GM18502 (cell line): Measurements from ENCODE around the gene URGCP.
A peak's percentile ranks its signal among the peaks of the same experiment; 100 is the strongest.

Source experiments
- ATAC-seq: cut with Tn5 transposase; IDR thresholded peaks from one replicate; pipeline ENCODE4 v1.9.1; 2021; ENCODE audit warnings: mild to moderate bottlenecking; ENCODE audit not compliant: unreplicated experiment, poor library complexity

Gene URGCP

DNA sequence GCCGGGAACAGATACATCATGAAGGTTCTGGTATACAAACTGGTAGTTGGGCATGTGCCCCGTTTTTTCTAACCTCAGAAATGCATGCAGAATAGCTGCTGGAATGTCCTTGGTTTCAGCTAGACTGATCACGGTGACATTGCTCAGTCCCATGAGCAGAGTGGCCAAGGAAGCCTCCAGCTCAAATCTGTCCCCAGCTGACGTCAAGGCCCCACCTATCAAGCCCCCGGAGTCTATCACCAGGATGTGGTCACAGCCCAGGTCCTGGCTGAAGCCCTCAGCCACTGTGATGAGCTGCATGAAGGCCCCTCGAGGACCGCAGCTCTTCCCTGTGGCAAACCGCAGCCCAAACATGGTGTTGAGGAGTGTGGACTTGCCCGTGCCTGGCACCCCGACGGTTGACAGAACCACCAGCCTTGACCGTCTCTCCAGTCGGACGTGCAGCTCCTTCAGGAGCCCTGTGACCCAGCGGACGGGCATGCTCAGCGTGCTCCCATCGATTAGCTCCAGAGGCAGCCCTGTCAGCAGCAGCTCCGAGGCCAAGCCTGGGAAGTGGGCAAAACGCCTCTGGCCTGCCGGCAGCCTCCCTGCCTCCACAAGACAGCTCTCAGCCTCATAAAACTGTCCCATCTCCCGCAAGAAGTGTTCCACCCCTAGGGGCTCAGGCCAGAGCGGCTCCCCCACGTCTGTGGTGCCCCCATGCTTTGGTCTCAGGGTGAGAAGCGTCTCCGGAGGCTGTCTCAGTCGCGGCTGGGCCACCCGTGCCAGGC lies 29.2 kb downstream of the URGCP start:
- no peak for ATAC-seq

DNA sequence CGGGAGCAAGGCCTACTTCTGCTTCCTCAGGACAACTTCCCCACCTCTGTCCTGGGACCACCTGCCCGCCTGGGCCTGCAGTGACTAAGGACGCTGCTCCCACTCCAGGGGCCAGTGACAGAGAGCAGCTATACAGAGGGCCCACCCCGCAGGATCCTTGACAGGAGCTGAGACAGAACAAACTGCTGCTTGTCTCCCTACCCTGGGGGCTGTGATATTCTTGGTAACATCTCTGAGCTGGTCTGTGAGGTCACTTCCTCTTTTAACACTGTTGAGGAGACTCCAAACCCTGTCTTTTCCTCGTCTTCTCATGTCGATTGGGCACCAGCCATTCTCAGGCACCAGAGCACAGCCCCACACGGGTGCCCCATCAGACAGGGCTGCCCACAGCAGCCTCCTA lies 30.2 kb downstream of the URGCP start:
- no peak for ATAC-seq

DNA sequence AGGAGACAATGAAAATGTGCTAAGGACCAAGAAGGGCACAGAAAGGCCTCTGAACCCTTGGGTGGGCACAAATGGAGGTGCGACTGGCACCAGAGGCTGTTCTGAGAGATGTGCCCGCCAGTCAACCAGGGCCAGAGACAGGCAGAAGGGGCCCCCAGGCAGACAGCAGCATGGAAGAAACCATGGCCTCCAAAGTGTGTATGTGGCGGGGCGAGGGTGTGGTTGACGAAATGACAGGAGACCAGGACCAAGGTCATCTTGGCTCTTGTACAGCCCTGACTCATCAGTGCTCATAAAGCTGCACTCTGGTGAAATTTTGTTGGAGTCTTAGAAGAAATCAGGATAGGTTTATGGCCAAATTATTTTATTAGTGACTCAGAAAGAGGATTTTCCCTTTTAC lies 33.1 kb downstream of the URGCP start:
- no peak for ATAC-seq

DNA sequence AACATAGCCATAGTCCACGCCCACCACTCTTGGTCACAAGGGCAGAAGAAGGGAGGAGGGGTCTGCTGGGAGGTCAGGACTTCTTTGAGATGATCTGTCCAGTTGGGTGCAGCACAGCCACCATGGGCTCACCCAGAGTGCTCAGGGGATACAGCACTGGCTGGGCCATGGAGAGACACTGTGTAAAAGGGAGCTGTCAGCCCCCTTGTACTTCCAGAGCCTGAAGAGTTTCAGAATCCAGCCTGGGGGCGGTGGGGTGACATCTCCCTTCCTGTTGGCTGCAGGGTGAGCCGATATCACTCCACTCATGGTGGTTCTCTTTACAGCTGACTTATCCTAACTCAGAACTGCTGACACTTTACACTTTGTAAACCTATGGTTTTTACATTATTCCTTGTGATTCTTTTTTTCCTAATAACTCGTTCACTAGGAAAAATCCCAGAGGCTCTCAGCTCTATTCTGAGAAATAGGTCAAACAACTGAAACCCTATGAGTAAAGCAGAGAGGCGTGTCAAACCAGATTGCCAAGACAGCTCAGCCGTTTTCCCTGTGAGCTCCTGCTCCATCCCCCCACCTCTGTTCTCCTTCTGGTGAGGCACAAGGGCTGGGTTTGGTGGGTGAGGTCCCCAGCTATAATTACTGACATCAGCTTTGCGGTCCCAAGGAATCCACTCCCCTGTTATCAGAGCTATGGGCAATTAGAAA lies 33.8 kb downstream of the URGCP start:
- no peak for ATAC-seq

DNA sequence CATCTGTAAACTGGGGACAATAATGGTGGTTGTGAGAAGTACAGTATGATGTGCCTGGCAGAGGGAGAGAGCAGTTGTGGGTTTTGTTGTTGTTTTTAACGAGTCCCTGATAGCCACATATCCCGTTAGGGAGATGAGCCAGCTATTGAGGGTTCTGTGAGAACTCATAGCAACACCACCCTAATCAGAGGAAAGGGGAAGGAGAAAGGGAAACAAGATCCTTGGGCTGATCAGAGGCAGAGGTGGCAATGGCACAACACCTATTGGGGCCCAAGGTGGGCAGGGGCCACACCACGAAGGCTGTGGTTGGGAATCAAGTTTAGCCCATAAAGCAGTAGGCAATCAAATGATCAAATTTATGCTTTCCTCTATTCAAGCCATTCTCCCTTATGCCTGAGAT lies 35.3 kb downstream of the URGCP start:
- no peak for ATAC-seq

DNA sequence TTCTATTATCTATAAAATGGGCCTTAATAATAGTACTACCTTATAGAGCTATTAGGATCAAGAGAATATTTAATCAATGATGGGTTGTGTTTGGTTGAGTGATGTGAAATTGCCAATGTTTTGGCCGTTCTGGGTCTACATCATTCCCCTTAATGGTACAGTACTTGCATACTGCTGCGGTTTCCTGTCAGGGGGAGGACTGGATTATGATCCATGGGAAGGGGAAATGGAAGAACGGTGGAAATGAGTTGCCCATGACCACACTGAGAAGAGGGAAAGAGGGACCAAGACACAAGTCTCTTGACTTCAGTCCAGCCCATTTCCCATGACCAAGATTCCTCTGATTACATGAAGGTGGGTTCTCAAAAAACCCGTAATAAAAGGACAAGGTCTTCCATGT lies 36.1 kb downstream of the URGCP start:
- no peak for ATAC-seq

DNA sequence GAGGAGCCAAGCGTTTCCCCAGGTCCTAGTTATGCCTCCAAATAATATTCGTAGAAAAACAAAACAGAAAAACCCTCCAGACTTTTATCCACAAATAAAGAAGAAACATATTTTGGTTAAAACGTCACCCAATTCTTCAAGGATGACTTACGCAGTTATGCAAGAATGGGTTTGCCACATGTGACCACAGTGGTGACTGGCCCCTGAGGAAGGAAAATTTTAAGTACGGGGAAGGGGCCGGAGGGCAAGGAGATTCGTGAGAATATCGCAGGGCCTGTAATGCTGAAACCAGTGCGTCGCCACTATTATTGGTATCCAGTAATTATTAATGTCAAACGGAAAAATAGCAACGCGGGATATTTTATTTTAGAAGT lies 36.5 kb downstream of the URGCP start:
- peak; percentile 10 for ATAC-seq

DNA sequence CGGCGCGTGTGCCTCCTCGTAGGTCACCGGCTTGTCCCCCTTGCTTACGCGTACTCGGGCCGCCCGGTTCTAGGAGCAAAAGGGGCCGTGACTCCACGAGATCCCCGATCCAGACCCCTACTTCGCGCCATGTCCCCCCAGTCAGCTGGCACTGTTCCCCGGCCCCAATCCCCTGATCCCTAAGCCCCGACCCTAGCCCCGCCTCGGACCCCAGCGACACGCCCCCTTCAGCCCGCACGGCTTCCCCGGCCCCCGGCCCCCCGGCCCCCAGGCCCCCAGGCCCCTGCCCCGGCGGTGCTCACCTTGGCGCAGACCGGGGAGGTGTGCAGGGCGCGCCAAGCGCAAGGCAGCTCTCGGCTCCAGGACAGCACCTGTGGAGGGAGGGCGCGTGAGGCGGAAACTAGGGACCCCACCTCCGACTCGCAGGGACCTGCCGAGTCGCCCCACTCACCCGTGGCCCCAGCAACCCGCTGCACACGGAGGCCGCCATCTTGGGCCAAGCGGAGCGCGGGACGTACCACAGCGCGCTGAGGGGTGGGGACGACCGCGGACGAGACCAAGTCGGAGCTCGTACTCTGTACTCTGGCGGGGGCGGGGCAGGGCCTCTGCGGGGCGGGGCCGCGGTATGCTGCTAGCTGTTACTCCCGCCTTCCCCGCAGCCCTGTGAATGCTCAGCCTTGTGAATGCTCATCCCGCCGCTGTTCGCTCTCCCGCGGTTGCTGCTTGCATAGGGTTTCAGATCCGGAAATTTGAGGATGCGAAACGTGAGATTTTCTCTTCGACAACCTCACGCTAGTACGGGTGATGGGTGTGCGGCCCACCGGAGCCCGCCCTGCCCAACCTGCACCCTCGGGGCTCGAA lies 37.2 kb downstream of the URGCP start, which contains the start of gene MRPS24:
Gene MRPS24, minus strand, starts transcription at position 512 of the 861 bp plus-strand sequence. Its CDS starts 22 bp downstream, at position 490.
- peak; percentile 95 for ATAC-seq

DNA sequence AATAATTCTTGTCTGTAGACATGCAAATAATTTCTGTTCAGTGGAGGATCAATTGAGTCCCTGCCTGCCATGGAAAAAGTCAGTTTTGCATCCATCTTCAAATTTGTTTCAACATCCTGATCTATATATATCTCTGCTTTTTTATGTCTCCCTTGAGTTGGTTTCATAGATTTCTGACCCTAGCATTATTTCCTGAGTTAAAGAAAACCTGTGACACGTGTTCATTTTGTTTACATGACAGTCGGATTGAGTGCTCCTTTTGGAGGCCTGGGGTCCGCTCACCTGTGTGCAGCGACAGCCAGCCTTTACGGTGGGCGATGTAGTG lies 37.8 kb downstream of the URGCP start:
- peak; percentile 5 for ATAC-seq

DNA sequence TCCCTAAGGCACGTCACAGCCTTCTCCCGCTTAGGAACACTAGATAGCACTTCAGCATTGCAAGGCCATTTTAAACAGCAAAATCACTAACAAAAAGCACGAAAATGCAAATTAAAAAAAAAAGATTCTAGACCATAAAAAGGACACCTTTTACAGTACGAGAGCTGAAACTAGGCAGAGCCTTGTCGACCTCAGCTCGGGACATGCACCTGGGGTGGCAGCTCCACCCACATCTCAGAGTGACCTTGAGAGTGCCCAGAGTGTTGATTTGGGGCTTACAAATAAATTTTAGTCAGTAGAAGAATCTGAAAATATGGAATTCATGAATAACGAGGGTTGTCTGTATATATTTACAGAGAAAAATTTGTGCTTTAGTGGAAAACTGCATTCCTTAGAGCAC lies 38.2 kb downstream of the URGCP start:
- ATAC-seq: no peak

DNA sequence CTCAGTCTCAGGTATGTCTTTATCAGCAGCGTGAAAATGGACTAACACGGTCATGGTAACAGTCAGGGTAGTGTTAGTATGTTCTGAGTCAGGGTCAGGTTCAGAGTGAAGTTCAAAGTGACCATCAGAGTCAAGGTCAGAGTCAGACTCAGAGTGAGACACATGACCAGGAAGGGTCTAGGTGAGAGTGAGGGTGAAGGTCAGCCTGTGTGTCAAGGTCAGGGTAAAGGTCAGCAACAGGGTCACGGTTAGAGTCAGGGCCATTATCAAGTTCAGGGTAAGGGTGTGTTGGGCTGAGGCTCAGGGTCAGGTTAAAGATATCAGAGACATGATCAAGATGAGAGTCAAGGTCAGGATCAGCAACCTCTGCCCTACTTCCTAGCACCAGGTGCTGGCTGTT lies 41.1 kb downstream of the URGCP start:
- no peak for ATAC-seq

DNA sequence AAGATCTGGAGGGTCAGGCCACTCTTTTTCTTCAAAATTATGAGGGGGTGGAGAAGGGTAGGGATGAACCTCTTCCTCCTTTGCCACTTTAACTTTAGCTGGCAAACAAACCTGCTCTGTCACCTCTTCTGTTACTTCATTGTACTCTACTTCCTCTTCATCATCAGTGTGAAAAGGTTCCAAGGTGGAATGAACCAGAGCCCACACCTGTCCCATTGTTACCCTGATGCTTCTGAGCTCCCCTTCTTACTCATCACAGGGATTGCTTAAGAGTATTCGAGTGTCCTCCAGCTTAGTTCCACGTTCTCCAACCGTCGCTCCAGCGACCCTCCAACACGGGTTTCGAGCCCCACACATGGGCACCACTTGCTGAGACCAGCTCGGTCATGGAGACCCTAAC lies 42.3 kb downstream of the URGCP start:
- ATAC-seq: no peak

DNA sequence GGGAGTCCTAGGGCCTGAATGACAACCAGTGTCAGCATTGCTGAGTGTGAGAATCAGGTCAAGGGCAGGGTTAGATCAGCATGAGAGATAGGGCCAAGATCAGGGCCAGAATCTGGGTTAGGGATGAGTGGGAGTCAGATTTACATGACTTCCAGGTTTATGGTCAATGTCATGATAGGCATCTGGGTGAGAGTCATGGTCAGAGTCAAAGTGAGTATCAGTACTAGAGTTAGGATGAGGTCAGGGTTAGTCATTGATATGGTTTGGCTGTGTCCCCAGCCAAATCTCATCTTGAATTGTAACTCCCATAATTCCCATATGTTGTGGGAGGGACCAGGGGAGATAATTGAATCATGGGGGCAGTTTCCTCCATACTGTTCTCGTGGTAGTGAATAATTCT lies 49.4 kb downstream of the URGCP start:
- ATAC-seq: no peak

DNA sequence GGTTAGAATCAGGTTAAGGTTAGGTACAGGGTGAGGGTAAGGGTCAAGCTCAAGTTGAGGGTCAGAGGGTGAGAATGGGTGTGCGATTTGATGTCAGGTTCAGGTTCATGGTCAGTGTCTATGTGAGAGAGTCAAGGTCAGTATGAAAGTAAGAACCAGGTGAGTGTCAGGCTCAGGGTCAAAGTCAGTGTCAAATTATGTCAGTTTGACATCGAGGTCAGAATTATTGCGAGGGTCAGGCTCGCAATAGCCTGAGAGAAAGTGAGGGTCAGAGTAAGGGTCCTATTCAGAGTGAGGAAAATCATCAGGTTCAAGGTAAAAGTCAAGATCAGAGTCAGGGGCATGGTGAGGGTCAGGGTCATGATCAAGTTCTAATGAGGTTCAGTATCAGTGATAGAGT lies 50.1 kb downstream of the URGCP start:
- no peak for ATAC-seq

DNA sequence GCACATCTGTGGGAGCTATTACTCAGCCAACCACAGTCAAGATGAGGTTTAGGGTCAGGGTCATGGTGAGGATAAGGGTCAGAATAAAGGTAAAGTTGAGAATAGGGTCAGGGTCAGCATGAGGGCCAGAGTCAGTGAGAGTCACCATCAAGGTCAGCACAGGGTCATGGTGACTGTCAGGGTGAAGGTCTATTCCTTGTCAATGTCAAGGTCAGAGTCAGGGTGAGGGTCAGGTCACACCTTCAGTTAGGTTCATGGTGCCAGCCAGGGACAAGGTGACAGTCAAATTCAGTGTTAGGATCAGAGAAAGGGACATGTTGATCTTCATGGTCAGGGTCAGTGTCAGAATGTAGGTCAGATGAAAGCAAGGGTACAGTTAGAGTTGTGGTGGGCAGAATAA lies 51.2 kb downstream of the URGCP start:
- no peak for ATAC-seq

DNA sequence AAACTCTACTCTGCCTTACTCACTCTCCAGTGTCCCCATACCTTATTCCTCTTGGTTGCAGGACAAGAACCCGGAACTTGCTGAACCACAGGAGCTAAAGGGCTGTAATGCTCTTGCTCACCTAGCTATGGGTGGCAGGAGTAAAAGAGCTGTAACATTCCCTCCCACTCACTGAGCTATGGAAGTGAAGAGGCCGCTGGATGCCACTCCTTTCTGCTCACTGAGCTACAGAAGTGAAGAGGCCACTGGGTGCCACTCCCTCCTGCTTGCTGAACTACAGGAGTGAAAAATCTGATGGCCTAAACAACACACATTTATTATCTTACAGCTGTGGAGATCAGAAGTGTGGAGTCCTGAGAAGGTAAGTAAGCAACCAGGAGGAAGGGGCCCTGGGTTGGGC lies 54.6 kb downstream of the URGCP start:
- no peak for ATAC-seq

DNA sequence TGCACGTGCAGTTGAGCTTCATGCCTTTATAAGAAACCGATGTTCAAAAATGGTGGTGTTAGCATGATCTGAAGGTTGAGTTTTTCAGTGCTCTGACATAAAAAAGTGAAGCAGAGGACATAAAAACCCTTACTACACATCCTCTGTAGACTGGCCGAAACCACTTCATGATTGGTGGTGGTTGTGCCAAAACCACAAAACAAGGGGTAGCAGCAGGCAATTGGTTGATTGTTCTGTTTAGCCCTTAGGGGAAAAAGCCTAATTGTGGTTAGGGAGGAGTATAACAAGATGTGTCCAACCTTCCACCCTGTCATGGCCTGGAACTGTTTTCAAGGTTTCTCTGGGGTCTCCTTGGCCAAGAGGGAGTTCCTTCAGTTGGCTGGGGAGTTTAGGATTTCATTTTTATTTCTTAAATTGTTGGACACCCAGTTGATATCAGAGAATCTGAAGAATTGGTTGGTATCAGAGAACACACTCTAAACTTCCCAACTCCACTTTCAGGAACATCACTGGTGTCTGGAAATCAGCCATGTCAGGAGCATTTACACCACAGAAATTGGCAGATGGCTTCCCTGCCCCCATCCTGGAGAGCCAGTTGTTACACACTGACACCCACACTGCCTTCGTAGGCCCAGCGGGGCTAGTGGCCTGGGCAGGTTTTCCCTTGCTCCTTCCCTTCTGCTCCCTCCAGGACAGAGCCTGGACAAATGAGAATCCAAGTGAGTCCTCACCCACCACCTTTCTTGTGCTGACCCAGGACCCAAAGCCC lies 55.9 kb downstream of the URGCP start:
- ATAC-seq: no peak

DNA sequence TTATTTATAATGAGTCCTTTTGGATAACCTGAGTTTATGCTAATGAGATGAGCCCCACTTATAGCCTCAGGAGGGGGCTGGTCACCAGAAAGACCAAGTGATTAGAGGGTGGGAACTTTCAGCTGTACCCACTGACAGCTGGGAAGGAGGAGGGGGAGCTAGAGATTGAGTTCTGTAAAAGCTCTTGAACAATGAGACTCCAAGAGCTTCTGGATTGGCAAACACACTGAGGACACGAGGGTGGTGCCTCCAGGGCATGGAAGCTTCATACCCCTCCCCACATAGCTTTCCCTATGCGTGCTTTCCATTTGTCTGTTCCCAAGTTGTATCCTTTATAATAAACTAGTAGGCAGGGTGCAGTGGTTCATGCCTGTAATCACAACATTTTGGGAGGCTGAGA lies 57.3 kb downstream of the URGCP start:
- no peak for ATAC-seq

DNA sequence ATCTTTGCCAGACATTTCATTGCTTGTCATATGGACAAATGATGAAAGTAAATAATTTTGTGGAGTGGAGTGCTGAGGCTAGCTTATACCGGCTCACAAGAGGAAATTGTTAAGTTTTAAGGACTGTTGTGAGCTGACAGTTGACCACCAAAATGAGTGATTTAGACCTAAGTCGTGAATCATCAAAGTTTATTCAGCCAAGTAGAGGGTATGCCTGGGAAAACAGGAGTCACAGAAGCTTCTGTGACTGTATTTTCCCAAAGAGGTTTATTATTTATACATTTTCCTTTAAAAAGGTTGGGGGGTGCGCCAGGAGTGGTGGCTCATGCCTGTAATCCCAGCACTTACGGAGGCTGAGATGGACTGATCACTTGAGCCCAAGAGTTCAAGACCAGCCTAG lies 58.9 kb downstream of the URGCP start:
- no peak for ATAC-seq

DNA sequence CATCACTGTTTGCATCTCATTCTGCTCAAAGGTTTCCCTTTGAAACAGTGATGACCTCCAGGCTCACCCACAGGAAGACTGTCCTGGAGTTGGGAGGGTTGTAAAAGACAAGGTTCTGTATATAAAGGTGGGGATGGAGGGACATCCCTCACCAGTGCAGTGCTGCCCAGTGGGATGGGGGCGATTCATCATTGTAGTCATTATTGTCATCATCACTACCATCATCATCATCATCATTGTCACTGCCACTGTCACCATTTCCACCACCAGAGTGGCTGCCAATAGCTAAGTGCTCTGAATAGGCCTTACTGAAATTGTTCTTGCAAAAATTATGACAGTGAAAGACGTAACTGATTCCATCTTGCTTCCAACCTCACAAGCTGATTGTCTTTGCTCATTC lies 61.7 kb downstream of the URGCP start:
- no peak for ATAC-seq

DNA sequence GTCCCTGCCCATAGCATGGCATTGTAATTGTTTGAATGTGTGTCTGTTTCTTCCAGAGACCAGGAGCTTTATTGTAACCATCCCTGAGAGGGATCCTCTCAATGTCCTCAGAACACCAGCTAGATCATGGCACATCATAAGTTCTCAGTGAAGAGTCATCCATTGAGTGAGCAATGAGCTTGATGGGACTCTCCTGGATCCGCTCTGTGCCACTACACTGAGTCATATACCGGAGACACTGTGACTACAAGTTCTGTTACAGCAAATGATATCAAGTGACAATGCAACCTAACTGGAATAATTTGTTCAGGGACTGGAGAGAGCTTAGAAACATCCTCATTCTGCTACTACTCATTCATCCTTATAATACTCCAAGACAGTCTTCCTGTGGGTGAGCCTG lies 62.1 kb downstream of the URGCP start:
- no peak for ATAC-seq
